Lower lobe of right lung (tissue), 2 donors: ENCODE data around the gene ITGA3. TPM values are rescaled to one million over a fixed set of nuclear protein-coding genes. Genes with fewer than 3 reads are reported as not detected.

Experiments used
- ATAC-seq, 2 donors: fragments of 200-7000 bp; cut with Tn5 transposase; one replicate each; pipeline ENCODE4 v1.9.1; 2020 to 2022; ENCODE audit warnings: mild to moderate bottlenecking in 2 of 2, moderate library complexity in 2 of 2
- DNase-seq: peaks from one replicate; pipeline ENCODE4 v3.0.0-alpha.2; 2020
- H3K27ac ChIP-seq: fragments of 200-600 bp; one replicate; pipeline ENCODE4 v1.8.0; 2022
- H3K27me3 ChIP-seq: fragments of 200-600 bp; one replicate; pipeline ENCODE4 v1.8.0; 2022; ENCODE audit warnings: low read depth
- H3K36me3 ChIP-seq: fragments of 200-600 bp; one replicate; pipeline ENCODE4 v1.8.0; 2022; ENCODE audit warnings: mild to moderate bottlenecking
- H3K4me1 ChIP-seq: fragments of 200-600 bp; one replicate; pipeline ENCODE4 v1.8.0; 2022
- H3K4me3 ChIP-seq: fragments of 200-600 bp; one replicate; pipeline ENCODE4 v1.8.0; 2022; ENCODE audit warnings: mild to moderate bottlenecking
- H3K9me3 ChIP-seq: fragments of 200-600 bp; one replicate; pipeline ENCODE4 v1.8.0; 2022
- CTCF ChIP-seq: fragments of 200-600 bp; IDR thresholded peaks from one replicate; pipeline ENCODE4 v1.8.0; 2022; ENCODE audit warnings: antibody characterized with exemption, mild to moderate bottlenecking
- intact Hi-C: fragments of 100-400 bp; cut with DNase I; formaldehyde crosslinking; loops from one replicate; pipeline ENCODE4 v1.11.0; 2022
- total RNA-seq: library from RNA; stranded (reverse); fragmentation: NEBNext Ultra II Directional; extraction: Animal tissue kit (Norgen Biotek cat#: 25700); gene quantifications from one replicate; pipeline ENCODE4 v1.2.1, GENCODE V29; 2021
- donor health status: DM: no; HTN: yes; CAD: no; lungs with severe emphysema.

The ITGA3 gene
- total RNA-seq, 1 donor from 2014 or later, result 162 TPM

- H3K27ac ChIP-seq, result peak overlapping the region; percentile 96
- no peak overlapping the region for H3K4me3 ChIP-seq
- no peaks in the 10 kb centered on the region for H3K36me3 ChIP-seq
- no peaks in the 10 kb centered on the region for H3K9me3 ChIP-seq
- DNase-seq (no peak), ATAC-seq (no peak)
- intact Hi-C loops, result no loop called here
- peaks cover 65% of the 10 kb centered on the region for H3K4me1 ChIP-seq
- TF ChIP-seq CTCF, result no peak
- no peaks in the 10 kb centered on the region for H3K27me3 ChIP-seq
These were observed 5.4 kb upstream of the ITGA3 start for GRCh38 chr17:50050431-50051032.

GRCh38 chr17:50051082-50051576 lies 4.8 kb upstream of the ITGA3 start:
- ATAC-seq (no peak), DNase-seq (no peak)
- Histone ChIP-seq H3K27ac (peak overlapping the region; percentile 96), H3K36me3 (no peaks in the 10 kb centered on the region), H3K4me3 (no peak overlapping the region), H3K4me1 (peaks cover 63% of the 10 kb centered on the region), H3K9me3 (no peaks in the 10 kb centered on the region), H3K27me3 (no peaks in the 10 kb centered on the region)
- no peak for TF ChIP-seq CTCF
- intact Hi-C loops, result no loop called here

- no peaks in the 10 kb centered on the region for H3K36me3 ChIP-seq
- peaks cover 63% of the 10 kb centered on the region for H3K4me1 ChIP-seq
- ATAC-seq (no peak), DNase-seq (no peak)
- TF ChIP-seq CTCF, result no peak
- no peaks in the 10 kb centered on the region for H3K27me3 ChIP-seq
- no peak overlapping the region for H3K4me3 ChIP-seq
- H3K9me3 ChIP-seq, result no peaks in the 10 kb centered on the region
- intact Hi-C loops, result no loop called here
- H3K27ac ChIP-seq, result peak overlapping the region; percentile 96
These were observed 4.3 kb upstream of the ITGA3 start for GRCh38 chr17:50051606-50052005.

GRCh38 chr17:50052241-50052796 lies 3.6 kb upstream of the ITGA3 start:
- no peaks in the 10 kb centered on the region for H3K9me3 ChIP-seq

More at GRCh38 chr17:50052241-50052796, 3.6 kb upstream of the ITGA3 start:
- Histone ChIP-seq H3K36me3 (no peaks in the 10 kb centered on the region), H3K27me3 (no peaks in the 10 kb centered on the region), H3K4me3 (no peak overlapping the region), H3K4me1 (peaks cover 61% of the 10 kb centered on the region), H3K27ac (peak overlapping the region; percentile 96)
- intact Hi-C loops, result no loop called here
- ATAC-seq (no peak), DNase-seq (no peak)
- no peak for TF ChIP-seq CTCF
